ENCODE results near the gene NINJ1. TPM values are rescaled to one million over a fixed set of nuclear protein-coding genes. Genes with fewer than 3 reads are reported as not detected.

Gene NINJ1
- polyA plus RNA-seq, 1 of the 3 experiments (the other 2 are of a cell fraction), result 31.7 TPM

- Histone ChIP-seq H3F3A (replicated peaks; ENCODE audit: insufficient read depth) (no peaks in the 10 kb centered on the region), H3K36me3 (replicated peaks in 1 of 2; ENCODE audit: control insufficient read depth in 1 of 2, insufficient read depth in 2 of 2, low read length in 1 of 2) (peaks cover 0 to 38% of the 10 kb centered on the region in 2 experiments), H3K4me1 (ENCODE audit: control insufficient read depth in 1 of 2, insufficient read depth in 2 of 2, low read depth in 1 of 2, low read length in 1 of 2) (peaks cover 0 to 7% of the 10 kb centered on the region in 2 experiments; a peak in 1 of 4 replicates), H3K27ac (ENCODE audit: low read depth in 2 of 2, low read length in 1 of 2) (no peak overlapping the region), H2AFZ (ENCODE audit: low read depth) (no peak overlapping the region), H3K79me2 (ENCODE audit: insufficient read depth) (peaks cover 6% of the 10 kb centered on the region; the same call in 1 of the 2 replicates), H3K4me2 (no peak overlapping the region), H3K9me3 (no peaks in the 10 kb centered on the region), H3K27me3 (ENCODE audit: insufficient read depth) (no peaks in the 10 kb centered on the region), H3K9ac (no peak overlapping the region), H3K9me2 (no peaks in the 10 kb centered on the region), H4K20me1 (ENCODE audit: insufficient read depth) (peaks cover 6% of the 10 kb centered on the region; the same call in 1 of the 2 replicates), H3K4me3 (ENCODE audit: low read depth in 2 of 2, low read length in 1 of 2) (no peak overlapping the region)
- POLR2A ChIA-PET, result no interaction called here
- CTCF ChIA-PET, result interaction anchor here (0.8 to 1.0 kb wide), 2 partner anchors 15 to 41 kb away, joined by 3 read pairs; no protein-coding TSS in a partner anchor
- WGBS (ENCODE audit: low lambda C conversion rate), result 84% methylated on average over 13 of the region's 13 CpGs
- no peak for DNase-seq
- TF ChIP-seq ELF1 (IDR thresholded peaks at IDR 0.05), result no peak
- TF ChIP-seq TCF12 (IDR thresholded peaks at IDR 0.05), result no peak
Observed at GRCh38 chr9:93112864-93113389, 21.1 kb downstream of the NINJ1 start.

DNA sequence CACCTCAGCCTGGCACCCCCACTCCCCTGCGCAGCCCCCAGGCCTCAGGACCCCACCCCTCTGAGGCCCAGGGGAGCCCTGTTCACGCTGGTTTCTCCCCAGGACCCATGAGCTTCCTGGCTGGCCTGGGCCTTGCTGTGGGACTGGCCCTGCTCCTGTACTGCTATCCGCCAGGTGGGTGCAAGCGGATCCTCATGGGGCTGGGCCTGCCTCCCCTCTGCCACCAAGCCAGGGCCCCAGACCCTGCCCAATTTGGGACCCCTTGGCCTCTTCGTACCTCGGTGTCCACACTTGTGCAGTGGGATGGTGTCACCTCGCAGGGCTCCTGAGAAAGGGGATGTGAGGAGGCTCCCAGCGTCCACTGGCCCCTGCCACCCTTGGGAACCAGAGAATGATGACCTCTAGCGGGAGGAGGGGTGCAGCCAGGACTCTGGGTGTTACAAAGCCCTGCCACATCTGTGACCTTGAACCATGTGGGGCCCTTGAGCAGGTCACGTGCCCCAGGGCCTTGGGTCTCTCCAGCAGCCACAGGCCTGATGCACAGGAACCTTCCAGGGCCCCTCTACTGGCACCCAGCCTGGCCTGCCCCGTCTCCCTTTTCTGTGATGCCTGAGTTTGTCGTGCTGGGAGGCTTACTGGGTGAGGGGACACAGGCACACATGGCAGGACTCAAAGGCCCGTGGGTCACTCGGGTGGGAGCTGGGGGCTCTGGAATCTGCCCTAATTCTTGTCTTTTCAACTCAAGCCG is 21.8 kb downstream of the NINJ1 start:
- H3K4me3 ChIP-seq (ENCODE audit: low read depth in 2 of 2, low read length in 1 of 2), result no peak overlapping the region
- H3K79me2 ChIP-seq (ENCODE audit: insufficient read depth), result peaks cover 13% of the 10 kb centered on the region
- H3K27ac ChIP-seq (ENCODE audit: low read depth in 2 of 2, low read length in 1 of 2), result no peak overlapping the region
- H3K9me3 ChIP-seq, result no peaks in the 10 kb centered on the region
- POLR2A ChIA-PET, result no interaction called here
- H2AFZ ChIP-seq (ENCODE audit: low read depth), result no peak overlapping the region
- H3K4me1 ChIP-seq (ENCODE audit: control insufficient read depth in 1 of 2, insufficient read depth in 2 of 2, low read depth in 1 of 2, low read length in 1 of 2), result peaks cover 0 to 9% of the 10 kb centered on the region in 2 experiments; a peak in 1 of 4 replicates
- TF ChIP-seq FOXM1 (IDR thresholded peaks at IDR 0.05; ENCODE audit: low read depth), result no peak
- TF ChIP-seq, protein P1, sequence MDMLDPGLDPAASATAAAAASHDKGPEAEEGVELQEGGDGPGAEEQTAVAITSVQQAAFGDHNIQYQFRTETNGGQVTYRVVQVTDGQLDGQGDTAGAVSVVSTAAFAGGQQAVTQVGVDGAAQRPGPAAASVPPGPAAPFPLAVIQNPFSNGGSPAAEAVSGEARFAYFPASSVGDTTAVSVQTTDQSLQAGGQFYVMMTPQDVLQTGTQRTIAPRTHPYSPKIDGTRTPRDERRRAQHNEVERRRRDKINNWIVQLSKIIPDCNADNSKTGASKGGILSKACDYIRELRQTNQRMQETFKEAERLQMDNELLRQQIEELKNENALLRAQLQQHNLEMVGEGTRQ (IDR thresholded peaks at IDR 0.05; ENCODE audit: borderline replicate concordance, low read depth, low read length), result no peak
- TF ChIP-seq, protein P2, sequence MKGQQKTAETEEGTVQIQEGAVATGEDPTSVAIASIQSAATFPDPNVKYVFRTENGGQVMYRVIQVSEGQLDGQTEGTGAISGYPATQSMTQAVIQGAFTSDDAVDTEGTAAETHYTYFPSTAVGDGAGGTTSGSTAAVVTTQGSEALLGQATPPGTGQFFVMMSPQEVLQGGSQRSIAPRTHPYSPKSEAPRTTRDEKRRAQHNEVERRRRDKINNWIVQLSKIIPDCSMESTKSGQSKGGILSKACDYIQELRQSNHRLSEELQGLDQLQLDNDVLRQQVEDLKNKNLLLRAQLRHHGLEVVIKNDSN (IDR thresholded peaks at IDR 0.05; ENCODE audit: borderline replicate concordance, low read depth), result no peak
- TF ChIP-seq NRF1 (IDR thresholded peaks at IDR 0.05; ENCODE audit: low read depth, low read length), result no peak
- no peak for TF ChIP-seq EP300 (IDR thresholded peaks at IDR 0.05; ENCODE audit: borderline replicate concordance in 1 of 2, low read depth in 1 of 2, low read length in 1 of 2)
- TF ChIP-seq YY1 (IDR thresholded peaks at IDR 0.05; ENCODE audit: low read depth), result no peak
- no peak for TF ChIP-seq TEAD4 (IDR thresholded peaks at IDR 0.05; ENCODE audit: borderline replicate concordance, insufficient read depth)
- no peak for TF ChIP-seq ELF1 (IDR thresholded peaks at IDR 0.05)
- H3K4me2 ChIP-seq, result no peak overlapping the region
- CTCF ChIA-PET, result interaction anchor here (0.8 to 1.0 kb wide), 2 partner anchors 14 to 42 kb away, joined by 3 read pairs; no protein-coding TSS in a partner anchor
- H3F3A ChIP-seq (replicated peaks; ENCODE audit: insufficient read depth), result no peaks in the 10 kb centered on the region
- H4K20me1 ChIP-seq (ENCODE audit: insufficient read depth), result peaks cover 8% of the 10 kb centered on the region; the same call in 1 of the 2 replicates
- H3K27me3 ChIP-seq (ENCODE audit: insufficient read depth), result no peaks in the 10 kb centered on the region
- H3K9ac ChIP-seq, result no peak overlapping the region
- no peak for DNase-seq
- no peaks in the 10 kb centered on the region for H3K9me2 ChIP-seq
- H3K36me3 ChIP-seq (replicated peaks in 1 of 2; ENCODE audit: control insufficient read depth in 1 of 2, insufficient read depth in 2 of 2, low read length in 1 of 2), result peaks cover 0 to 40% of the 10 kb centered on the region in 2 experiments
- 82% methylated on average over 11 of the region's 15 CpGs for WGBS (ENCODE audit: low lambda C conversion rate)

All from SK-N-SH (cell line).